HepG2 (cell line): ENCODE measurements around the gene CTSA. TPM values are rescaled to one million over a fixed set of nuclear protein-coding genes. Genes with fewer than 3 reads are reported as not detected.
A peak's percentile ranks its signal among the peaks of the same experiment; 100 is the strongest.

Experiments used
- DNMT1 ChIP-seq: sonication (generic); formaldehyde crosslinking; IDR thresholded peaks from 2 replicates; pipeline ENCODE4 v1.5.1; 2020; ENCODE audit warnings: mild to moderate bottlenecking, missing genetic modification reagents
- ELF3 ChIP-seq: IDR thresholded peaks from 2 replicates; pipeline ENCODE4 v1.6.1; 2016; ENCODE audit warnings: missing genetic modification reagents, missing compliant biosample characterization
- ETV5 ChIP-seq: IDR thresholded peaks from 2 replicates; pipeline ENCODE4 v1.6.1; 2018; ENCODE audit warnings: missing biosample characterization, missing genetic modification reagents, inconsistent platforms, borderline replicate concordance
- HMGA1 ChIP-seq: sonication (generic); formaldehyde crosslinking; conservative IDR thresholded peaks from 2 replicates; pipeline ENCODE4 v1.4.0; 2020; ENCODE audit warnings: missing genetic modification reagents
- HOXD1 ChIP-seq: sonication (generic); formaldehyde crosslinking; IDR thresholded peaks from 2 replicates; pipeline ENCODE4 v1.5.0; 2020; ENCODE audit warnings: missing genetic modification reagents
- IKZF5 ChIP-seq: IDR thresholded peaks from 2 replicates; pipeline ENCODE4 v1.6.1; 2018; ENCODE audit warnings: missing genetic modification reagents, mild to moderate bottlenecking, missing compliant biosample characterization
- KAT8 ChIP-seq: IDR thresholded peaks from 2 replicates; pipeline ENCODE4 v1.6.1; 2016; ENCODE audit warnings: missing genetic modification reagents, missing compliant biosample characterization
- LCORL ChIP-seq, 2 experiments: fragments of 450-650 bp in 1 of 2; sonication (generic) in 1 of 2; formaldehyde crosslinking in 1 of 2; IDR thresholded peaks; 2 replicates each; pipeline versions ENCODE4 v1.5.0 to v1.6.1; 2017 to 2020; ENCODE audit warnings: antibody characterized with exemption in 1 of 2, missing genetic modification reagents in 1 of 2
- MTF2 ChIP-seq: sonication (generic); formaldehyde crosslinking; IDR thresholded peaks from 2 replicates; pipeline ENCODE4 v1.5.0; 2020; ENCODE audit warnings: missing genetic modification reagents, borderline replicate concordance
- POGK ChIP-seq: sonication (generic); formaldehyde crosslinking; conservative IDR thresholded peaks from 2 replicates; pipeline ENCODE4 v1.8.0; 2022; ENCODE audit warnings: mild to moderate bottlenecking, moderate library complexity, missing genetic modification reagents
- RBAK ChIP-seq: sonication (generic); formaldehyde crosslinking; IDR thresholded peaks from 2 replicates; pipeline ENCODE4 v1.5.1; 2020; ENCODE audit warnings: mild to moderate bottlenecking, missing genetic modification reagents
- RELA ChIP-seq: sonication (generic); formaldehyde crosslinking; IDR thresholded peaks from 2 replicates; pipeline ENCODE4 v1.4.0; 2020; ENCODE audit warnings: missing genetic modification reagents
- SNRNP70 ChIP-seq: fragments of 200-400 bp; formaldehyde crosslinking; IDR thresholded peaks from 2 replicates; pipeline ENCODE4 v1.6.1; 2017; ENCODE audit warnings: mild to moderate bottlenecking, low read depth, low read length, moderate library complexity
- THYN1 ChIP-seq: sonication (generic); formaldehyde crosslinking; IDR thresholded peaks from 2 replicates; pipeline ENCODE4 v1.8.1; 2023; ENCODE audit warnings: low read depth, mild to moderate bottlenecking, moderate library complexity, missing genetic modification reagents, borderline replicate concordance
- YEATS2 ChIP-seq: sonication (generic); formaldehyde crosslinking; IDR thresholded peaks from 2 replicates; pipeline ENCODE4 v1.4.0; 2020; ENCODE audit warnings: missing genetic modification reagents, borderline replicate concordance
- ZBTB38 ChIP-seq: sonication (generic); formaldehyde crosslinking; IDR thresholded peaks from 2 replicates; pipeline ENCODE4 v1.5.1; 2020; ENCODE audit warnings: mild to moderate bottlenecking, missing genetic modification reagents
- ZFY ChIP-seq: sonication (generic); formaldehyde crosslinking; IDR thresholded peaks from 2 replicates; pipeline ENCODE4 v1.4.0; 2020; ENCODE audit warnings: missing genetic modification reagents
- ZMYM2 ChIP-seq: sonication (generic); formaldehyde crosslinking; IDR thresholded peaks from 2 replicates; pipeline ENCODE4 v1.8.0; 2022; ENCODE audit warnings: mild to moderate bottlenecking, missing genetic modification reagents
- ZNF12 ChIP-seq: sonication (generic); formaldehyde crosslinking; IDR thresholded peaks from 2 replicates; pipeline ENCODE4 v1.5.0; 2020; ENCODE audit warnings: missing genetic modification reagents
- ZNF17 ChIP-seq: sonication (generic); formaldehyde crosslinking; IDR thresholded peaks from 2 replicates; pipeline ENCODE4 v1.5.0; 2020; ENCODE audit warnings: mild to moderate bottlenecking, missing genetic modification reagents
- ZNF274 ChIP-seq: sonication (generic); formaldehyde crosslinking; IDR thresholded peaks from 2 replicates; pipeline ENCODE4 v1.5.1; 2020; ENCODE audit warnings: mild to moderate bottlenecking, missing genetic modification reagents
- ZNF644 ChIP-seq: IDR thresholded peaks from 2 replicates; pipeline ENCODE4 v1.6.1; 2016; ENCODE audit warnings: low read depth
- ZNF660 ChIP-seq: sonication (generic); formaldehyde crosslinking; IDR thresholded peaks from 2 replicates; pipeline ENCODE4 v1.5.1; 2020; ENCODE audit warnings: mild to moderate bottlenecking, low read depth, missing genetic modification reagents, borderline replicate concordance
- ZNF781 ChIP-seq: sonication (generic); formaldehyde crosslinking; IDR thresholded peaks from 2 replicates; pipeline ENCODE4 v1.5.1; 2020; ENCODE audit warnings: borderline replicate concordance, mild to moderate bottlenecking, missing genetic modification reagents; ENCODE audit errors: not compliant biosample characterization
- ZNF782 ChIP-seq: sonication (generic); formaldehyde crosslinking; IDR thresholded peaks from 2 replicates; pipeline ENCODE4 v1.4.0; 2020; ENCODE audit warnings: missing genetic modification reagents, mild to moderate bottlenecking, borderline replicate concordance
- ZNF800 ChIP-seq: sonication (generic); formaldehyde crosslinking; IDR thresholded peaks from 2 replicates; pipeline ENCODE4 v1.4.0; 2020; ENCODE audit warnings: missing genetic modification reagents
- polyA plus RNA-seq, 8 experiments: library from polyadenylated mRNA; depleted of rRNA in 3 of 8; stranded (reverse) in 7 of 8; unstranded in 1 of 8; fragments of >200 nt; fragmentation: Illumina TruSeq in 4 of 8; extraction: Trizol in 4 of 8; gene quantifications; 2 replicates each; pipeline versions ENCODE4 v1.2.1 to v1.2.3, GENCODE V29; 2011 to 2016; ENCODE audit warnings: low read depth in 4 of 8, missing spikeins in 1 of 8, mixed read lengths in 1 of 8; ENCODE audit not compliant: insufficient read depth in 1 of 8
- total RNA-seq, 5 experiments: library from RNA; depleted of rRNA; stranded (reverse); fragments of >200 nt; fragmentation: Illumina TruSeq; extraction: Trizol; gene quantifications; 2 replicates each; pipeline ENCODE4 v1.2.3, GENCODE V29; 2016; ENCODE audit warnings: low read depth in 1 of 5

CTSA gene
- total and polyA plus RNA-seq, 2 of the 13 experiments (the other 11 are each of a cell fraction or from before 2014, with no cell fraction given): 202 to 231 TPM

DNA sequence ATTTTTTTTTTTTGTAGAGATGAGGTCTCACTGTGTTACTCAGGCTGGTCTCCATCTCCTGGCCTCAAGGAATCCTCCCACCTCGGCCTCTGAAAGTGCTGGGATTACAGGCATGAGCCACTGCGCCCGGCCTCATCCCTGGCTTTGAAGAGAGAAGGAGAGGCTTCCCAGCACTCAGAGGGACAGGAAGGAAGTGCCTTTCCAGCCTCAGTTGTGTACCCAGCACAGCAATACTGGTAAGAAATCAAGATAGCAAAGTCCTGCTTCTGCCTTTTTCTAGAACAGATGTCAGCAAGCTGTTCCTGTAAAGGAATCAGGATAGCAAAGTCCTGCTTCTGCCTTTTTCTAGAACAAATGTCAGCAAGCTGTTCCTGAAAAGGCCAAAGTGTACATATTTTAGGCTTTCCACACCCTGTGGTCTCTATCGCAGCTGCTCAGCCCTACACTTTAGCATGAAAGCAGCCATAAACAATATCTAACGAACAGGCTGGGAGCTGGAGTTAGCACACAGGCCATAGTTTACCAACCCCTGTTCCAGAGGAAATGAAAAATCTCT lies 27.1 kb downstream of the CTSA start (continued):
- TF ChIP-seq KAT8 (CRISPR knock-in tag): 0 out of 2 replicates have a peak, but pooled peaks have one; percentile 40
- TF ChIP-seq ZNF660: no peak
- peak; percentile 68; the same call in 1 of the 2 replicates for TF ChIP-seq MTF2 (CRISPR knock-in tag)
- no peak for TF ChIP-seq HMGA1 (CRISPR knock-in tag)
- TF ChIP-seq ZNF782 (CRISPR knock-in tag): no peak; the same call in 1 of the 2 replicates
- peak; percentile 57; the same call in 1 of the 2 replicates for TF ChIP-seq ETV5 (CRISPR knock-in tag)
- peak; percentile 29; the same call in 1 of the 2 replicates for TF ChIP-seq HOXD1 (CRISPR knock-in tag)
- no peak for TF ChIP-seq LCORL (IDR thresholded peaks at IDR 0.05)
- peak; percentile 78; the same call in 1 of the 2 replicates for TF ChIP-seq LCORL (CRISPR knock-in tag; IDR thresholded peaks at IDR 0.05)
- TF ChIP-seq ZNF12 (CRISPR knock-in tag): 0 out of 2 replicates have a peak, but pooled peaks have one; percentile 21
- no peak for TF ChIP-seq RBAK (CRISPR knock-in tag)
- TF ChIP-seq POGK (CRISPR knock-in tag): no peak
- TF ChIP-seq THYN1 (CRISPR knock-in tag): no peak
- no peak for TF ChIP-seq ZBTB38 (CRISPR knock-in tag)
- no peak for TF ChIP-seq SNRNP70
- TF ChIP-seq DNMT1: no peak
- TF ChIP-seq YEATS2 (CRISPR knock-in tag): peak; percentile 12; the same call in 1 of the 2 replicates
- no peak for TF ChIP-seq ZNF274 (CRISPR knock-in tag)
- peak; percentile 88; the same call in 1 of the 2 replicates for TF ChIP-seq ZNF17 (CRISPR knock-in tag)
- TF ChIP-seq ZFY (CRISPR knock-in tag): peak; percentile 40
- TF ChIP-seq ZMYM2: no peak
- TF ChIP-seq ZNF800: 0 out of 2 replicates have a peak, but pooled peaks have one; percentile 37
- TF ChIP-seq ELF3 (CRISPR knock-in tag): 0 out of 2 replicates have a peak, but pooled peaks have one; percentile 10
- TF ChIP-seq ZNF781 (CRISPR knock-in tag): peak; percentile 19
- TF ChIP-seq IKZF5 (CRISPR knock-in tag): no peak
- no peak for TF ChIP-seq ZNF644 (CRISPR knock-in tag)
- TF ChIP-seq RELA: no peak
